Endothelial cell of hepatic sinusoid (primary cell): ENCODE data around the gene COL6A3.

Experiments used
- in situ Hi-C: cut with HindIII; loops from 2 replicates; pipeline ENCODE4 v1.10.0; 2017; ENCODE audit warnings: low sequenced_read_pairs

The COL6A3 gene

DNA sequence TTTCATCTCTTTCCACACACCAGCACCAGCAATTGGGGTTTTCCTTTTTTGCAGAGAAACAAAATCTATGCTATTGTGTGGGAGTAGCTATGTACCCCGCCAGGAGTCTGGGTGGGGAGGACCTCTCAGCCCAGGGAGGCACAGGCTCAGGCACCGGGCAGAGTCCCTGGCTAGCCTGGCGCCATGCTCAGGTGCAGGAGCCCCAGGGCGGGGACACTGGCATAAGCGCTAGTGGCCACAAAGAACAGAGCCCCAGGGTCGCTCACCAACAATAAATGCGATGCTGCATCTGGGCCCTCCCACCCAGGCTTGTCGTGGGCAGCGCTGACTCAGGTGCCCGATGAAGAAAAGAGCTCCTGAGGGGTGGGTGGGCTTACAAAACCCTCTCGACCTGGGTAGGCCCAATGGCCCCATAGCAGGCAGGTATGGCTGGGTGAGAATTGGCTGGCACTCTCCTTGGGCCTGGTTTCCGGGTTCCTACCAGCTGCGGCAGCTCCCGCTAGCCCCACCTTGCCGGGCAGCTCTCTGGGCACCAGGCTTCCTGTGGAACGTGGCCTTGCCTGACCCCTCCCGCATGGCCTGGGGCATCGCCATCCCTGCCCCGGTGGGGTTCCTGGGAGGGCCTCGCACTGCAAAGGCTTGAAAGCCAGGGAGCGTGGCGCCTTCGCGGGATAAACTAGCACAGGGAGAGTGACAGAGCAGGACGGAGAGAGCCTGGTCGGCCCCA is 31.8 kb upstream of the COL6A3 start:
- in situ Hi-C loops: no loop called here

DNA sequence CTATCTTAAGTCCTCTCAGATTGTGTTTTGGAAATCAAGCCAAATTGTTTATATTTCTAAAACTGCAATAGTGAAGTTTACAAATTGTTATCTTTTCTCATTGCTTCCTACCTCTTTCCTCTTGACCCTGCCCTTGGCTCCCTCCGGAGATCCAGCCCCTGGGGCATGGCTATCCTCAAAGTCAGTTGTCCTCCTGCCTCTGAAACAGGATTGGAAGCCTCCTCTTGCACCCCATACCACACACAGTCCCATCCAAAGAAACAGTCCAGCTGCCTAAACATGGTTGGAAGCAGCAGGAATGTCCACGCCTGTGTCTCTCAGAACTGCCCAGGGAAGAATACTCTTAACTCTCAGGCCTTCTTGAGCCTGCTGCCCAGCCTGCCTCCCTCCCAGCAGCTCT is 30.1 kb upstream of the COL6A3 start:
- in situ Hi-C loops: no loop called here

DNA sequence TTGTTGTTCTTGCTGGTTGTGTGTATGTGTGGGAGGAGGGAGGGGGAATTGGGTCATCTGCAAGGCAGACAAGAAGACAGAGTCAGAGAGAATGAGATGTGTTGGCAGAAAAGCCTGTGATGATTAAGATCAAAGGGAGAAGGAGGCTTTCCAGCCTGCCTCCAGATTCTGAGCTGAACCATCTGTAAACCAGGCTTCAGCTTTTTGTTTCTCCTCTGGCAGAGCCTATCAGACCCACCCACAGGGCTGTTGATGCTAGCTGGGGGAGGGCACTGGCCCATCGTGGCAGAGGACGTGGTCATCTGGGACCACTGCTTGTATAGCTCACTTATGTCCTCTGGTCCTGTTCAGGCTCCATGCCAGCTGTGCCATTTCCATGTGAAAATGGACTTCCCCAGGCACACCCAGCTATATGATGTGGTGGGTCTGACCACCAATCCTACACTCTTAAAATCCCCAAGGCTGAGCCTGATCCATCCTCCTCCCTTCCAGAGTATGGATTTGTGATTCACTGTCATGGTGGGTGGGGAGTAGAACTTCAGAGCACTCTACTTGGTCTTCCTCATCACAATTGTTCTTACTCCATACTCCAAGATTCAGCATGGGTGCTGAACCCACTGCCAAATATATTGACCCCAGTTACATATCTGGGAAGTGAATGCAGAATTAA is 27.8 kb upstream of the COL6A3 start:
- in situ Hi-C loops: no loop called here

DNA sequence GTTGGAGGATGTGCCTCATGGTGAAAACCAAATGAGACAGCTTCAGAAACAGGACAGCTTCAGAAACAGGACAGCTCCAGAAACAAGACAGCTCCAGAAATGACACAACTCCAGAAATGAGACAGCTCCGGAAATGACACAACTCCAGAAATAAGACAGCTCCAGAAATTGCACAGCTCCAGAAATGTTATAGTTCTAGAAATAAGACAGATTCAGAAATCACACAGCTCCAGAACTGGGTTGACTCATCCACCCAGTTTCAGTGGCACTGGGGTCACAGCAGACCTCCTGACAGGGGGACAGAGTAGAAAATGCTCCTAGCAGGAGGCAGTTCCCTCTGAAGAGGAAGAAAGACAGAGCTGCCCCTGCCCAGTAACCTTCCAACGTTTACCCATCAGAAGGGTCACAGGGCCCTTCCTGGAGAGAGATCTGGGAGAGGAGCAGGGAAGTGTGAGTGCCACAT is 26.9 kb upstream of the COL6A3 start:
- in situ Hi-C loops: no loop called here

DNA sequence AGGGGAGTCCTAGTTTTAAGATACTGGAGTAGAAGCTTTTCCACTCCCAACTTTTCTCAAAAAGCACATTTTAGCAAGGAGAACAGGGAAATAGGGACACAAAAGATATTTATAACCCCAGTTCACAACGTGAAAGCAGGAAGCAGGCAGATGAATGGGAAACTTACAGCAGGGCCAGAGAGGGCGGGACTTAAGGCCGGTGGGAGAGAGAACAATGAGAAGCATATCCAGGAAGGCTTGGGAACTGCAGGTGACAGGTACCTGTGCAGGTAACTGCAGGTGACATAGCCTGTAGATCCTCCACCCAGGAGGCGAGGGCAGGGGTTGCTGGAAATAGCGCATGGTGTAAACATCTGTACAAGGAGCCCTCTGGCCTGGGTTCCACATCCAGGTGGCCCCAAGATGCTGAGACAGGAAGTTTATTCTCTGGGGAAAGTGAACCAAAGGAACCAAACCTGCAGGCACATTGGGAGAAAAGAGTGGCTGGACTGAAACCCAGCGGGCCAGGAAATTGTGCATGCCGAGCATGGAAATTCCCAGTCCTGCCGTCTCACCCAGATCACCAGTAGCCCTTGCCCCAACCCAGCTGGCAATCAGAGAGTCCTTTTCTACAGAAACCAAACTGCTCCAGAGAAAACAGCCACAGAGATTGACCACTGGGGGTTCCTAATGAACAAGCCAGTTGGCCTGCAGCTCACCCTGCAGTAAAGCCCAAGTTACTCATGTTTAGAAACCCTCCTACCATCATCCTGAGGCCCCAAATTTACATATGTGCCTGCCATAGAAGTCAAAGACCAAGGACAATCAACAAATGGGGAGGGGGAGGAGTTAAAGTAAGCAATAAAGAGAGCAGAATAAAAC is 24.3 kb upstream of the COL6A3 start:
- in situ Hi-C loops: no loop called here

DNA sequence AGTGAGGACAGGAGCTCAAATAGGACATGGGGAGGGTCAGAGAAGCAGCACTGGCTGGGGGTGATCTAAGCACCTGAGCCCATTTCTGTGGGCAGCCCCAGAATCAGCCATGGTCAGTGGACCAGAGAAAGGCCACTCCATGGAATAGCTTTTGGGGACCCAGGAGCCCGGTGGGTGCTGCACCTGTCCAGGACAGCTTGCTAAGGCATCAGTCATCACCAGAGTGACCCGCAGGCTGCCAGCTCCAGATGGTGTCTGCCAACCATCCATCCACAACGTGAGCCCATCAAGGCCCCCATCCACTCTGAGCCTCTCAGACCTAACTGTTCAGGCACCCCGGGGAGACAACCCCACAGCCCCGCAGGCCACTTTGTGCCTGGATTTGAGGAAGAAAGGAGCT is 23.6 kb upstream of the COL6A3 start:
- in situ Hi-C loops: no loop called here

DNA sequence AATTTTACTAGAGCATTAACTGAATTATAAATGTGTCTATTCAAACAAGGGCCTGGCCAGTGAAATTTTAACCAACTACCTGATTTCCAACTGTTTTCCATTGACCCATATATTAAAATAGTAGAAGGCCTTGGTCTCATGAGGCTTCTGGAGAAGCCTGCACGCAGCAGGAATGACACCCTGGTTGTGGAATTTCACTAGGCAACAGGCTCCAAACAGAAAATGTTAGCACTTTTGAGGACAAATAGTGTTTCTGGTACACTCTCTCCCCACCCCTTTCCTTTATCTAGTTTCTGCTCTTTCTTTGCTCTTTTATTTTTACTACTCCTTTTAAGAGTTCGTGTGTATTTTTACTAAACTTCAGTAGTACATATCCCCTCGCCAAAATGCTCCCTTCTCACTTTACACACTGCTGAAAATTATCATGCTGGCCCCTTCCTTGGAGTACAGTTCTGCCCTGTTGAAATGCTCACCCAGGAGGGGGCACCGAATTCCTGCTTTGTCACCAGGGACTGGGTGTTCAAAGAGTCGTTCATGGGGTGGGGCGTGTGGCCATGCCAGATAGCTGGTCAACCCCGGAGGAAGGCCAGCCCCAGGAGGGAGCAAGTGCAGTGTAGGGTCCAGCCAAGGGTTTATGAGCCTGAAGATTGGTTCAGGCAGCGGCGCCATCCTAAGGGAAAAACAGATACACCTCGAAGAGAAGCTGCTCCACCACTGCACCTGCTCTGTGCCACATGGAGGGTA is 22.1 kb upstream of the COL6A3 start:
- in situ Hi-C loops: no loop called here

DNA sequence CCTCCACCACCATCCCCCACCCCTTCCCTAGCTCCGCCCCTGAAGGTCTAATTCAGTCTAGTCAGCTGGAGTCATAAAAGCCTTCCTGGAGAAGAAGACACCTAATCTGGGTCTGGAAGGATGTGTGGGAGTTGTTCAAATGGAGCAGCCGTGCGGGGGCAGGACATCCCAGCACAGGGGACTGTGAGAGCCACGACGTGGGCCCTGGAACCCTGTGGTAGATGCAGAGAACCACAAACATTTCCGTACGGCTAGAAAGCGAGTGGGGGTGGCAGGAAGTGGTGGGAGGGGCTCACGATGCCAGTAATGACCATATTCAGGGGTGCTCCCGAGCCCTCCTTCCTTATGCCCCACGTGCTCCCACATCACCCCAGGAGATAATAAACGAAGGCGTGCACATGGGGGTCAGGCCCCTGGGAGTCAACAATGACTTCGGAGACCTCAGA is 20.9 kb upstream of the COL6A3 start:
- in situ Hi-C loops: no loop called here

DNA sequence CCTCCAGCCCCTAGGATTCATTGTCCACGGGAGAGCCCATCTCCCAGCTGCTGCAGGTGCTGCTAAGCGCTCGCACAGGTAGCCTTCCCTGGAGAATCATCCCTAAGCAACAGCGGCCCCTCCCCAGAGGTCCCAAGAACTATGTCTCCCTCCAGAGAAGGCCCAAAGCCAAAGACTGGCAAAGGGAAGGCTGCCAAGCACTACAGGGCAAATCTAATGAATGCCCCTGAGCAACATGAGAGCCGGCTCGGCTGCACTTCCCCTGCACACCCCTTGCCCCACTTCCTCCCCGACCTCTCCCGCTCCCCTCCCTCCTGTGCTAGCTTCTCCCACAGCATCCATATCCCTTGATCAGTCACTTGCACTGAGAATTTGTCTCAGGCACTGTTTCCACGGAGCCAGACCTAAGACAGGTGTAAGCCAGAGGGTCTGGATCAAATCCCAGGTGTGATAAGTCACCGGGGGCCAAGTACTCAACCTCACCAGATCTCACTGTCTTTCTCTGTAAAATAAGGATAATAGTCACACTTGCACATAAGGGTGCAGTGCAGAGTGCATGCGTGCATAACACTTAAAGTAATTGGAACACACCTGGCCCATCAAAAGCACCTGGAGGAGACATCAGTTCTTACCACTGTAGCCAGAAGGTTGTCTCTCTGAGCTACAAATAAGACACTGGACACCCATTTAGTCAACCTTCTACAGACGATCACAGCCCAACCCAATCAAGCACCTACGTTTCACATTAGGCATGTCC is 20.1 kb upstream of the COL6A3 start:
- in situ Hi-C loops: no loop called here

DNA sequence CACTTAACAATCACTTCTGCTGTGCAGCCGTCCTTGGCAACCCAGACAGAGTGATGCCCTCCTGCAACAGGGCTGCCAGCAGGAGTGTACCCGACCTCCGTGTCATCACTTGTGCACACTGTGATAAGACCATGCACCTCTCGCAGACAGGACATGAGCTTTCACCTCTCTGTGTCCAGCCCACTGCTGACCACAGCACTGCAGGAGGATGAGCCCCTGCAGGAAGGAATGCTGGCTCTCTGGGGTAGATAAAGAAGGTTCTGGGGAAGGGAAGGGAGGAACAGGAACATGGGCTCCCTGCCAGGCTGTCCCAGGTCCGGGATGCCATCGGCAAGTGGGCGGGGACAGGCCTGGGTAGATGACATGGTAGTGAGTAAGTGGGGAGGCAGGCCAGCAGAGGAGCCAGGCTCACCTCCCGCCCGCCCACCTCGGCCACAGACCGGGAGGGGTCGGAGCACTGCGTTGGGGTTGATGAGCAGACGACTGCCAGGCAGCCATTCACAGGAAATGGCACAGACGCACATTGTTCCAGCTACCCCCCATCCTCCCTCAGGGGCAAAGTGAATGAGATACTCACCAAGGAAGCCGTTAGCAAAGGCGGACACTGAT is 18.6 kb upstream of the COL6A3 start:
- in situ Hi-C loops: no loop called here

DNA sequence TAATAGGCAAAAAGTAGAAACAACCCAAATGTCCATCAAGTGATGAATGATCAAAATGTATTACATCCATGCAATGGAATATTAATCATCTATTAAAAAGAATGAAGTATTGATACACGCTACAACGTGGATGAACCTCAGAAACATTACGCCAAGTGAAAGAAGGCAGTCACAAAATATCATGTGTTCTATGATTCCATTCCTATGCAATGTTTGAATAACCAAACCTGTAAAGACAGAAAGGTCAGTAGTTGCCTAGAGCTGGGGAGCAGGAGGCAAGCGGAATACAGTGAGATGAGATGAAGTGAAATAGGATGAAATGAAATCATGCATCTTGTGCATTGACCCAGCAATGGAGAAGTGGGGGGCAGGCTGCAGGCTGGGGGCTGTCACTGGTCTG is 17.9 kb upstream of the COL6A3 start:
- in situ Hi-C loops: no loop called here

DNA sequence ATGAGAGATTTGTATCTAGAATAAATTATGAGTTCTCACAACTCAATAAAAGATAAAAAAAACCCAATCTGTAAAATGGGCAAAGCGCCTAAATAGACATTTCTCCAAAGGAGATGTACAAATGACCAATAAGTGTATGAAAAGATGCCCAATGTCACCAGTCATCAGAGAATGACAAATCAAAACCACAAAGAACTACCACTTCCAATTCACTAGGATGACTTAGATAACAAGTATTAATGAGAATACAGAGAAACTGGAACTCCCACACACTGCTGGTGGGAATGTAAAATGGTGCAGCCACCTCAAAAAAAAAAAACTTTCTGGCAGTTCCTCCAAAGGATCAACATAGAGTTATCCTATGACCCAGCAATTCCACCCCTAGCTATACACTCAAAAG is 17.4 kb upstream of the COL6A3 start:
- in situ Hi-C loops: no loop called here

DNA sequence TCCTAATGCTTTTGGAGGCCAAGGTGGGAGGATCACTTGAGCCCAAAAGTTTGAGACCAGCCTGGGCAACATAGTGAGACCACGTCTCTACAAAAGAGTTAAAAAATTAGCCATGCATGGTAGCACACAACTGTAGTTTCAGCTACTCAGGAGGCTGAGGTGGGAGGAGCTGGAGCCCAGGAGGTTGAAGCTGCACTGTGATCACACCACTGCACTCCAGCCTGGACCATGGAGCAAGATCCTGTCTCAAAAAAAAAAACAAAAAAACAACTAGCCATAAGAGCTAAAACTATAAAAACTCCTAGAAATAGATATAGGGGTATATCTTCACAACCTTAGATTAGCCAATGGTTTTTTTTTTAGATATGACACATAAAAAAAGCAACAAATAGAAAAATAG is 16.9 kb upstream of the COL6A3 start:
- in situ Hi-C loops: no loop called here

DNA sequence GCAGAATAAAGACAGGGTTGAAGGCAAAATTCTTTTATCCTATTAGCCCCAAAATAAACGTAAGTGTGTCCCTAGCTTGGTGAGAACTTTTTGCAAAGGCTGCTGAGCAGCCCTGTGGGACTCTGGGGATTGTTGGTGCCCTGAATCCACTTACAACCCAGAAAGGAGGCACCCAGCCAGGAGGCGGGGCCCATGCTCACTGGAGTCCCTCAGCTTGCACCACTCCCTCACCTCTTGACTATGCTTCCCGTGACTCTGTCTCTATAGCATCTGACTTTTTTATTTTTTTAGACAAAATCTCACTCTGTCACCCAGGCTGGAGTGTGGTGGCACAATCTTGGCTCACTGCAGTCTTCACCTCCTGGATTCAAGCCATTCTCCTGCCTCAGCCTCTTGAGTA is 15.8 kb upstream of the COL6A3 start:
- in situ Hi-C loops: no loop called here

DNA sequence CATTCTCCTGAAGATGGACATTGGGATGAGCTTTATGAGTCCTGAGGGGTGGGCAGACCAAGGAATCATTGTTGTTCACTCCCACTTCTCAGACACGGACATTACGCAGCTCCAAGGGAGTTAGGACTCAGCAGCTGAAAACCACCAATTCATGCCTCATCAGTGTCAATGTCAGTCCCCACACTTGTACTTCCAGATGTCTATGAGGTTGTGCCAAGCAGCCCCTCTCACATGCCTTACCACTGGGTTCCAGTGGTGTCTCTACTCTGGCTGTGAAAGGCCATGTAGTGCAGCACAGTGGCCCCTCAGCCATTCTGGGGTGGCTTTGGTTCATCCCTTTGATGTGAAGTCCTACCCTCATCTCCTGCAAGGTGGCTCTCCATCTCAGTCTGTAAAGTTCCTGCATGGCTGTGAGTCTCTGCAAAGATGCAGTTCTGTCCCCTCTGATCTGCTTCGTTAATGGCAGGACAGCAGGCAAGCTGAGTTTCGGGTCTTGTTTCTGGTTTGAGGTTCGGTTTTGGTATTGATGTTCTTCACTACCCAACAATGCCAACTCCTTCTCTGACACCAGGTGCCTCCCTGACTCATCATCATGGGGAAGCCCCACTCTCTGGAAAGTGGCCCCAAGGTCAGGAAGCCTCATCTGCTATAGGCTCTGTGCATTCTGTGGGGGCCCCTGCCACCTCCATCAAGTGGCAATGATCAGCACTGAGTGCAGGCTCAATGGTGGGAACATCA is 14.0 kb upstream of the COL6A3 start:
- in situ Hi-C loops: no loop called here

DNA sequence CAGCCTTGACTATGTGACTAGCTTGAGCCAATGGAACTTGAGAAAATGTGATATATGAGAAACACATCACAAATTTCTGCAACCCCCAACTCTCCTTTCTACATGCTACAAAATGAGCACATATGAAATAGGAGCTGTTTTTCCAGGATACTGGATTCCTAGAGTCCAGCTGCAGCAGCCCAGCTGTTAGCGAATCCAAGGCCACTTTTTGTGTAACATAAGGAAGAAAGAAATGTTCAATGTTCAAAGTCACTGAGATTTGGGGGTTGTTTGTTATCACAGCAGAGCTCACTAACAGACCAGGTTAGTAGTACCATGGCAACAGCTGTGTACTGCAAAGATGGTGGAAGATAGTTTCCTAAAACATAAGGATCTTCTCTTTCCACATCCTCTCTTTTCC is 12.6 kb upstream of the COL6A3 start:
- in situ Hi-C loops: no loop called here

DNA sequence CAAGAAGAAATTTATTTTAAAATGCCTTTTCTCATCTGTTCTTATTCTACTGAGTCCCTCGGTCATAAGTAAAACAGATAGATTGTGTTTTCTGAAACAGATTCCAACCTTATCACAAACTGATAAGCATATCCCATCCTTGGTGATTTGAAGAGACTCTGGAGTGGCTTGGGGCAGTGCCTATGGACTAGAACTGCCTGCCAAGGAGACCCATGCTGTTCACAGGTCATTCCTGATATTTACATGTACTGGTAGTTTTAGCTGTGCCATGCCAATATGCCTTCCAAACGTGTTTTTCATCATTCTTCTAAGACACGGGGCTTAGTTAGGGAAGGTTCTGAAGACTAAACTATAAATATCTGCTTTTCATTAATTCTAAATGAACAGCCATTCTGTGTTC is 11.4 kb upstream of the COL6A3 start:
- in situ Hi-C loops: no loop called here

DNA sequence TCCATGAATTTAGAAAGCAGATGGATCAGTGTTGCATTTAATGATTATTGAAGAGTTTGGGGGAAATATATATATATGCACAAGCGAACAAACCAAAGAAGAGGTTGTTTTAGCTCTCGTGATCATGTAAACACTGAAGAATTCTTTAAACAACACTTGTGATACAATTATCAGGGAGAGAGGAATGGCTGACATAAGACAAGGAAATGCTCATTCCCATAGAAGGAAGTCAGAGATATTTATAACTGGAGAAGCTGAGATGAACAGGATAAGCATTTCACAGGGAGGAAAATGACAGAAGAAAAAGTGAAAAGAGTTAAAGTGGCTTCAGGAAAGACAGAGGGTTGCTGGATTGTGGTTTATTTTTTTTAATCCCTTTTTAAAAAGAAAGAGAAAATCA is 10.6 kb upstream of the COL6A3 start:
- in situ Hi-C loops: no loop called here

DNA sequence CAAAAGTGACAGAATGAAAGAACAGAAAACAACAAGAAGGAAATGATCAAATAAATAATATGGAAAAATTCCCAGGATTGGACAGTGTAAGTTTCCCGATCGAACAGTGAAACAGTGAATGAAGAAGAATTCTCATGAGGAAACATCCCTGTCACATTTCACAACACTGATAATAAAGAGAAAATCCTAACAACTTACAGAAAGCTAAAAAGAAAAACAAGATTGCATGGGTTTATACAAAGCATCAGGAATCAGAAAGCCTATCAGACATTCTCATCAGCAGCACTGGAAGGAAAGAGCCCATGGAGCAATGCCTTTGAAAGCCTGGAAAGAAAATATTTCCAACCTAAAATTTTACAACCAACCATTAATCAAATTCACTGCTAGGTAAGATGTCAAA is 9.9 kb upstream of the COL6A3 start:
- in situ Hi-C loops: no loop called here
